NCI-H510A treated with DMSO at 0.1 percent for 48 hours (cell line): Measurements from ENCODE around the gene AGER.
A peak's percentile ranks its signal among the peaks of the same experiment; 100 is the strongest.

ENCODE experiments used
- DNase-seq: peaks from one replicate; lab custom pipeline; 2025; lab: John Stamatoyannopoulos, UW

The AGER gene

GRCh38 chr6:32168807-32169591 lies 15.1 kb downstream of the AGER start:
- no peak for DNase-seq

- DNase-seq: no peak
Observed at GRCh38 chr6:32168350-32168749, 15.7 kb downstream of the AGER start.

- no peak for DNase-seq
Observed at GRCh38 chr6:32167761-32168262, 16.2 kb downstream of the AGER start.

- DNase-seq: no peak
Observed at GRCh38 chr6:32167154-32167760, 16.8 kb downstream of the AGER start.

GRCh38 chr6:32166411-32167061 lies 17.5 kb downstream of the AGER start:
- no peak for DNase-seq

GRCh38 chr6:32164295-32164694 lies 19.8 kb downstream of the AGER start, which contains the start of gene EGFL8:
TSS of gene EGFL8 (plus strand) at chr6:32164595. CDS start at chr6:32166166, 1,571 bp downstream.
- no peak for DNase-seq

GRCh38 chr6:32163559-32164258 lies 20.3 kb downstream of the AGER start:
- DNase-seq: no peak

GRCh38 chr6:32158052-32158451 lies 26.0 kb downstream of the AGER start:
- no peak for DNase-seq

GRCh38 chr6:32156891-32157290 lies 27.2 kb downstream of the AGER start:
- no peak for DNase-seq

GRCh38 chr6:32154514-32155161 lies 29.4 kb downstream of the AGER start:
- peak; percentile 81 for DNase-seq

GRCh38 chr6:32153564-32154513 lies 30.2 kb downstream of the AGER start, which contains the start of gene PPT2:
TSS of gene PPT2 (plus strand) at chr6:32154141. CDS start at chr6:32154595, 454 bp downstream.
- peak; percentile 83 for DNase-seq

- no peak for DNase-seq
Observed at GRCh38 chr6:32152769-32153563, 31.1 kb downstream of the AGER start.

- DNase-seq: no peak
Observed at GRCh38 chr6:32151863-32152768, 31.9 kb downstream of the AGER start, which contains the start of gene PRRT1. TSS of gene PRRT1 (minus strand) at chr6:32151939. CDS start at chr6:32151827, 112 bp downstream.

- no peak for DNase-seq
Observed at GRCh38 chr6:32151181-32151862, 32.7 kb downstream of the AGER start.

- no peak for DNase-seq
Observed at GRCh38 chr6:32149932-32150870, 33.9 kb downstream of the AGER start.

- DNase-seq: no peak
Observed at GRCh38 chr6:32149092-32149755, 34.8 kb downstream of the AGER start.
